Measurements from ENCODE around the gene KCNB1.

Gene KCNB1

GRCh38 chr20:49367113-49367512 is 115.4 kb downstream of the KCNB1 start:
- no peak overlapping the region for H3K27ac Mint-ChIP-seq
- H3K27me3 Mint-ChIP-seq = peaks cover 47% of the 10 kb centered on the region
- H3K4me1 Mint-ChIP-seq = no peaks in the 10 kb centered on the region
- no peak overlapping the region for H3K4me3 Mint-ChIP-seq
- no peak for ATAC-seq
- no peaks in the 10 kb centered on the region for H3K9me3 Mint-ChIP-seq
- H3K36me3 Mint-ChIP-seq = no peaks in the 10 kb centered on the region

DNA sequence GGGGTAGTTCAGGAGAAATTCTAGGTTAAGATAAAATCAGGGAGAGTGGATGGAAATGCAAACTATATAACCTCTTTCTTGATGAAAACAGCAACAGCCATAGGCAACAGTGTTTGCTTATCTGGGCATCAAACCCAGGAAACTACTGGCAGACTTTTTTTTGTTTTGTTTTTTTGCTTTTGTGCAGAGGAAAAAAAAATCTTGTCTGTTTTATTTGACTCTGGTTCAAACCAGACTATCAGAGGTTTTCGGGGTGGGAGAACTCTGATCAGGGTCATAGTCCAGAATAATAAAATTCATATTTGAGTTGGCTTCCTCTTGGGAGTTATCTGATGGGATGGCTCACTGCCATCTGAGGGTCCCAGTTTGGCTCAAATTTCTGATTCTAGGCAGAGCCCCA is 115.8 kb downstream of the KCNB1 start:
- Mint-ChIP-seq H3K9me3 (no peaks in the 10 kb centered on the region), H3K27me3 (peaks cover 47% of the 10 kb centered on the region), H3K4me3 (no peak overlapping the region), H3K27ac (no peak overlapping the region), H3K4me1 (no peaks in the 10 kb centered on the region), H3K36me3 (no peaks in the 10 kb centered on the region)
- no peak for ATAC-seq

GRCh38 chr20:49361862-49362660 is 120.4 kb downstream of the KCNB1 start:
- no peak overlapping the region for H3K27ac Mint-ChIP-seq
- no peaks in the 10 kb centered on the region for H3K4me1 Mint-ChIP-seq
- no peak for ATAC-seq
- peaks cover 42% of the 10 kb centered on the region for H3K27me3 Mint-ChIP-seq
- no peak overlapping the region for H3K4me3 Mint-ChIP-seq
- H3K36me3 Mint-ChIP-seq = no peaks in the 10 kb centered on the region
- no peaks in the 10 kb centered on the region for H3K9me3 Mint-ChIP-seq

DNA sequence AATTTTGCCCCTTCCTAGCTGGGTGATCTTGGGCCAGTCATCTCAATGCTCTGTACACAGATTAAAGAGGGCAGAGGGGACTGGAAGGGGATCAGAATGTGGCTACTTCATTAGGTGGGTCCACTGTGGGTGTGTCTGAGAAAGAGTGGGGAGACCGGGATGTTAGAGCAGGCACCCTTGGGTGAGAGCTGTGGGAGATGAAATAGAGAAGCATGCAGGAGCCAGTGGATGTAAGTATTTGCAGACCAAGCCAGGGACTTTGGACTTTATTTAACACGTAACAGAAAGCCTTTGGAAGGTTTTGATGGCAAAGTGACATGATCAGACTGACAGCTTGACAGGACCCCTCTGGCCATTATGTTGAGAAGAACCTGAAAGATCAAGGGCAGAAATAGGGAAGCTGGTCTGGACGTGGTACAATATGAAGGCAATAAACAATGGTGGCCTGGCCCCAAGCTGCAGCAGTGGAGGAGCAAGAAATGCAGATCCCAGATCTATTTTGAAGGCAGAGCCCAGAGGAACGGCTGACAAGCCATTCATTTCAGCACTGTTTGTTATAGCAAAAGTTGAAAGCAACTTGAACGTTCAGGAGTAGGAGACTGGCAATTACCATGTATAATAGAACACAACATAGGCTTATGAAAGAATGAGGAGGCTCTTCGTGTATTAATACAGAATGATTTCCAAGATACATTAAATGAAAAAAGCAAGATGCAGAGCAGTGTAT is 122.1 kb downstream of the KCNB1 start:
- Mint-ChIP-seq H3K4me1 (no peaks in the 10 kb centered on the region), H3K27ac (no peak overlapping the region), H3K36me3 (no peaks in the 10 kb centered on the region), H3K9me3 (no peaks in the 10 kb centered on the region), H3K4me3 (no peak overlapping the region), H3K27me3 (peaks cover 29% of the 10 kb centered on the region)
- ATAC-seq = no peak

- Mint-ChIP-seq H3K4me3 (no peak overlapping the region), H3K27ac (no peak overlapping the region), H3K27me3 (peaks cover 25% of the 10 kb centered on the region), H3K36me3 (no peaks in the 10 kb centered on the region), H3K4me1 (no peaks in the 10 kb centered on the region), H3K9me3 (no peaks in the 10 kb centered on the region)
- ATAC-seq = no peak
Measured at GRCh38 chr20:49356676-49357075, 125.8 kb downstream of the KCNB1 start.

GRCh38 chr20:49354673-49355072 is 127.8 kb downstream of the KCNB1 start:
- H3K9me3 Mint-ChIP-seq = no peaks in the 10 kb centered on the region
- no peaks in the 10 kb centered on the region for H3K36me3 Mint-ChIP-seq
- no peak overlapping the region for H3K4me3 Mint-ChIP-seq
- H3K4me1 Mint-ChIP-seq = no peaks in the 10 kb centered on the region
- peaks cover 31% of the 10 kb centered on the region for H3K27me3 Mint-ChIP-seq
- ATAC-seq = no peak
- no peak overlapping the region for H3K27ac Mint-ChIP-seq

DNA sequence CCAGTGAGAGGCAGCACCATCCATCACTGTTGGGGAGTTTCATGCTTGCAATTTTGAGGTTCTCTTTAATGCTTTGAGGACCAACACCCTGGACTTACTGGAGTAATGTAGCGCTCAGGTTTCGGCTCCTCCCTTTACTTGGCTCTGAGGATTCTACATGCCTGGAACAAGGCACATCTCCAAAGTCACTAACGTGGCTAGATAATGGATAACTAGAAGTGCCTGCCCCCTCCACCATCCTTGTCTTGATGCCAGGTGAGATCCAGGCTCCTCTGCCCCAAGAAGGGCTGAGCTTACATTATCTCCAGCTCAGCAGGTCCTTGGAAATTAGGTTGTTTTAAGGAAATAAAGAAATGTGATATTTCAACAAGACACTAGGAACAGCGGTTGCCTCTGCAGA is 129.1 kb downstream of the KCNB1 start:
- H3K27ac Mint-ChIP-seq = no peak overlapping the region
- no peak for ATAC-seq
- peaks cover 33% of the 10 kb centered on the region for H3K27me3 Mint-ChIP-seq
- peaks cover under 1% of the 10 kb centered on the region for H3K4me1 Mint-ChIP-seq
- no peak overlapping the region for H3K4me3 Mint-ChIP-seq
- no peaks in the 10 kb centered on the region for H3K36me3 Mint-ChIP-seq
- H3K9me3 Mint-ChIP-seq = no peaks in the 10 kb centered on the region

- Mint-ChIP-seq H3K9me3 (no peaks in the 10 kb centered on the region), H3K27me3 (peaks cover 33% of the 10 kb centered on the region), H3K27ac (no peak overlapping the region), H3K36me3 (no peaks in the 10 kb centered on the region), H3K4me3 (no peak overlapping the region), H3K4me1 (peaks cover 7% of the 10 kb centered on the region)
- ATAC-seq = no peak
Measured at GRCh38 chr20:49352751-49353150, 129.7 kb downstream of the KCNB1 start.

DNA sequence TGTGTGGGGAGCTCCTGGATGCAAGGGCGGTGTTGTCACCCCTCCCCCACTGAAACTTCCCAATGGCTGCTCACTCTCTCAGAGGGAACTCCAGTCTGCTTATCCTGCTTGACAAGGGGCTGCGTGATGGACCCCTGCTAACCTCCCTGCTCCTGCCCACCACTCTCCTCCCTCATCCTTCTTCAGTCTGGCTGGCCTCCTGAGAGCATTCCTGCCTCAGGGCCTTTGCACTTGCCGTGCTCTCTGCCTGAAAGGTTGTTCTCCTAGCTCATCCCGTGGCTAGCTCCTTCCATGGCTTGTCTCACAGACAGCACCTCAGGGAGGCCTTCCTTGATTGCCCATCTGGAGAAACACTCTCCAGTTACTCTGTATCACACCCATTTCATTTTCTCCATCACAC is 130.7 kb downstream of the KCNB1 start:
- Mint-ChIP-seq H3K4me1 (peaks cover 9% of the 10 kb centered on the region), H3K27me3 (peaks cover 36% of the 10 kb centered on the region), H3K27ac (no peak overlapping the region), H3K9me3 (no peaks in the 10 kb centered on the region), H3K36me3 (no peaks in the 10 kb centered on the region), H3K4me3 (no peak overlapping the region)
- ATAC-seq = no peak

- Mint-ChIP-seq H3K4me1 (peaks cover 9% of the 10 kb centered on the region), H3K4me3 (no peak overlapping the region), H3K36me3 (no peaks in the 10 kb centered on the region), H3K9me3 (no peaks in the 10 kb centered on the region), H3K27ac (no peak overlapping the region), H3K27me3 (peaks cover 36% of the 10 kb centered on the region)
- no peak for ATAC-seq
Measured at GRCh38 chr20:49349694-49350252, 132.7 kb downstream of the KCNB1 start.

DNA sequence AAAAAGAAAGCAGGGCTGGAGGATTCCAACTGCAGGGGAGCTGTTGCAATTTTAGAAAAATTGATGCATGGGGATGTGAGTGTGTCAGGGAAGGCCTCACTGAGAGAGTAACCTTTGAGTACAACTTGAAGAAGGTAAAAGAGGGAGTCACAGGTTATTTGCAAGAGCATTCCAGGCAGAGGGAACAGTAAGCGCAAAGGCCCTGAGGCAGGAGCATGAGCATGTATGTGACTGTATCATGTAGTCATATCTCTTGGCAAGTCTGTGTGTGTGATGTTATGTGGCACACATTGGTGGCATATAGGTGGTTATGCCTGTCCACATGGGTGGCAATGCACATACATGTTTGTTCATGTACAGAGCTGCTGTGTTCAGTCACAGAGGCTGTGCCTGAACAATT is 133.4 kb downstream of the KCNB1 start:
- ATAC-seq = no peak
- no peak overlapping the region for H3K4me3 Mint-ChIP-seq
- peaks cover 9% of the 10 kb centered on the region for H3K4me1 Mint-ChIP-seq
- no peaks in the 10 kb centered on the region for H3K36me3 Mint-ChIP-seq
- peaks cover 39% of the 10 kb centered on the region for H3K27me3 Mint-ChIP-seq
- H3K9me3 Mint-ChIP-seq = no peaks in the 10 kb centered on the region
- no peak overlapping the region for H3K27ac Mint-ChIP-seq

DNA sequence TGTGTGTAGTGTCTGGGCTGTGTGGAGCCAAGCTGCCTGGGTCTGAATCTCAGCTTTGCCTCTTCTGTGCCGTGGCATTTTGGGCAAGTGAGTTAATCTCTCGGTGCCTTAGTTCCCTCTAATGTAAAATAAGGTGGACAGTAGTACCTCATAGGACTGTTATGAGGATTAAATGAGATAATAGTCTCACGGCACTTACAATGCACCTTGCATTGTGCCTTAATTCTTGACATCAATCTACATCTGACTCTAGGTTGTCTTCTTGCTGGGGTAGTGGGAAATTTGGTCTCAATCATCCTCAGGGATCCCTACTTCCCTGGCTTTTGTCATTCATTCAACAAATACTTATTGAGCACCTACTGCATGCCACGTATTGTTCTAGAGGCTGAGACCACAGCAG is 133.9 kb downstream of the KCNB1 start:
- Mint-ChIP-seq H3K4me3 (no peak overlapping the region), H3K36me3 (no peaks in the 10 kb centered on the region), H3K27me3 (peaks cover 45% of the 10 kb centered on the region), H3K4me1 (peaks cover 9% of the 10 kb centered on the region), H3K9me3 (no peaks in the 10 kb centered on the region), H3K27ac (no peak overlapping the region)
- no peak for ATAC-seq

- Mint-ChIP-seq H3K4me3 (no peak overlapping the region), H3K36me3 (no peaks in the 10 kb centered on the region), H3K27ac (no peak overlapping the region), H3K27me3 (peaks cover 49% of the 10 kb centered on the region), H3K9me3 (no peaks in the 10 kb centered on the region), H3K4me1 (peaks cover 9% of the 10 kb centered on the region)
- ATAC-seq = no peak
Measured at GRCh38 chr20:49347156-49347555, 135.3 kb downstream of the KCNB1 start.

- ATAC-seq = no peak
- Mint-ChIP-seq H3K4me1 (peaks cover 9% of the 10 kb centered on the region), H3K36me3 (no peaks in the 10 kb centered on the region), H3K9me3 (no peaks in the 10 kb centered on the region), H3K27me3 (peaks cover 44% of the 10 kb centered on the region), H3K4me3 (no peak overlapping the region), H3K27ac (no peak overlapping the region)
Measured at GRCh38 chr20:49346682-49347081, 135.8 kb downstream of the KCNB1 start.

DNA sequence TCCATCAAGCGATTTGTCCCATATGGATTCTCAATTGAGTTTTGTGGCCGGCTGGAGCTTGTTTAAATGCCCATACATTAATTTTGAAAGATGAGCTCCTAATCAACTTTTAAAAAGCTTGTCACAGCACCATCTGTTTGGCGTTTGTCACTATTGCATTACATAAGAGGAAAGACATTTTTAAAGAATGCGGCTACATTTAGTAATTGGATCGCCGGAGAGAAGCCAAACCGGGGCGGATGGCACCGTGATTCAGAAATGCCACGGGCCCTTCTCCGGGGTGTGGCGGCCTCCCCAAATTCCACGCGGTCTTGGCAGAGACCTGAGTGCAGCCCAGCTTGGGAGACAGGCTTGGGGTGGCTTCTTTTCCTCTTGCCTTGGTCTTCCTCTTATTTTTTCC is 136.9 kb downstream of the KCNB1 start:
- Mint-ChIP-seq H3K36me3 (no peaks in the 10 kb centered on the region), H3K4me3 (no peak overlapping the region), H3K9me3 (no peaks in the 10 kb centered on the region), H3K27me3 (peaks cover 44% of the 10 kb centered on the region), H3K4me1 (peaks cover 16% of the 10 kb centered on the region), H3K27ac (no peak overlapping the region)
- ATAC-seq = no peak

DNA sequence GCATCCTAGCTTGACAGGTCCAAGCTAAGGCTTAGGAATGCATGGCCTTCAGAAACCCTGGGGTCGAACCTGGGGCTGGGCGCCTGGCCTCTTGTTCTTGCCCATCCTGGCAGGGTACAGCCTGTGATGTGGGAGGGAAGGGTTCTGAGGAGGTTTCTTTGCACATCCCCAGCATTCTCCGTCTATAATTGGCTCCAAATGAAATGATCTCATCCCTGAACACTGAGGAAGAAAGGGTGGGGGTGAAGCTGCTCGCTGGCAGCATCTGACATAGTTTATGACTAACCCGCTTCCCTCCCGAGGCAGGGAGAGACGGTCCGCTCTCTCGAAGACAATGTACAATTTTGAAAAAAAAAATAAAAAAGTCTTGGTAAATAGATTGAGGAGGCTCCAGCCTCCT is 137.5 kb downstream of the KCNB1 start:
- Mint-ChIP-seq H3K4me3 (no peak overlapping the region), H3K27ac (no peak overlapping the region), H3K36me3 (no peaks in the 10 kb centered on the region), H3K9me3 (no peaks in the 10 kb centered on the region), H3K4me1 (peaks cover 16% of the 10 kb centered on the region), H3K27me3 (peaks cover 48% of the 10 kb centered on the region)
- ATAC-seq = no peak
